A375 (cell line): ENCODE data around the gene ID1. TPM values are rescaled to one million over a fixed set of nuclear protein-coding genes. Genes with fewer than 3 reads are reported as not detected.

Experiments
- small RNA-seq: library from RNA; depleted of rRNA; stranded (forward); fragments of <200 nt; gene quantifications from one replicate; pipeline ENCODE3, GENCODE V24; 2014
- total RNA-seq: library from RNA; depleted of rRNA; stranded (reverse); fragments of >200 nt; shearing (Covaris generic); gene quantifications from 2 replicates; pipeline ENCODE4 v1.2.3, GENCODE V29; 2014; rRNA removed

The ID1 gene, protein sequence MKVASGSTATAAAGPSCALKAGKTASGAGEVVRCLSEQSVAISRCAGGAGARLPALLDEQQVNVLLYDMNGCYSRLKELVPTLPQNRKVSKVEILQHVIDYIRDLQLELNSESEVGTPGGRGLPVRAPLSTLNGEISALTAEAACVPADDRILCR
- total RNA-seq, result 813 and 881 TPM in 2 replicates

DNA sequence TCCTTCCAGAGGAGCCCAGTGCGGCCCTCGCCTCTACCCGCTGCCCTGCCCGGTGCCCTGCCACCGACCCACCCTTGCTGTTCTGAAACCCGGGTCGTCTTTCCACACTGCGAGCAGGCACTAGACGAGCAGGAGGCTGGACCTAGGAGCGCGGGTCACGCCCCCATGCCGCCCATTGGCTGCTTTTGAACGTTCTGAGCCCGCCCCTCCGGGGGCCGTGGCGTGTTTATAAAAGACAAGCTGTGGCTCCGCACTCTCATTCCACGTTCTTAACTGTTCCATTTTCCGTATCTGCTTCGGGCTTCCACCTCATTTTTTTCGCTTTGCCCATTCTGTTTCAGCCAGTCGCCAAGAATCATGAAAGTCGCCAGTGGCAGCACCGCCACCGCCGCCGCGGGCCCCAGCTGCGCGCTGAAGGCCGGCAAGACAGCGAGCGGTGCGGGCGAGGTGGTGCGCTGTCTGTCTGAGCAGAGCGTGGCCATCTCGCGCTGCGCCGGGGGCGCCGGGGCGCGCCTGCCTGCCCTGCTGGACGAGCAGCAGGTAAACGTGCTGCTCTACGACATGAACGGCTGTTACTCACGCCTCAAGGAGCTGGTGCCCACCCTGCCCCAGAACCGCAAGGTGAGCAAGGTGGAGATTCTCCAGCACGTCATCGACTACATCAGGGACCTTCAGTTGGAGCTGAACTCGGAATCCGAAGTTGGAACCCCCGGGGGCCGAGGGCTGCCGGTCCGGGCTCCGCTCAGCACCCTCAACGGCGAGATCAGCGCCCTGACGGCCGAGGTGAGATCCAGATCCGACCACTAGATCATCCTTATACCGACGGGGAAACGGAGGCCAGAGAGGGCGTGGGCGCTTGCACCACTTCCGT, at the start of gene ID1:
ID1 (plus strand) TSS at position 259 of the 871 bp plus-strand sequence; CDS start at position 358, 99 bp downstream.

DNA sequence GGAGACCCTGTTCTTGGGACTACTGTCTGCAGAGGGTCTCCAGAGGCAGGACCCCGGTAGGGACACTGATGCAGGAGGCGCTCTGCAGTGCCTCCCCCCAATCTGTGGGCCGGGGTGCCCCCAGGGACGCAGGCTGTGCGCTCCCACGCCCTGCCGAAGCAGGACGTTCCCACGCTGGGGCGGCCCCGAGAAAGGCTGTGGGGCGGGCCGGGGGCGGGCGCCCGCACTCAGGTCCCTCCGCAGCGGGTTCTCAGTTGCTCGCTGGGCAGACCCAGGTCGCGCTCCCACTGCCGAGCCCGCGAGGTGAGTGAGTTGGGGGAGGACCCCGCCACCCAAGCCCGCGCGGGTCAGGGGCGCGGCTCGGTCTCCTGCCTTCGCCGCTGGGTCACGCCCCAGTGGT, 32.6 kb downstream of the ID1 start, which contains the start of gene COX4I2:
COX4I2 (plus strand) TSS at position 253 of the 400 bp plus-strand sequence. CDS start 1,106 bp downstream, outside the sequence.

Small RNA genes lying within 50 kb of the gene (small RNA-seq; reads per million reads assigned to genes)
- 0.13 reads per million for gene MIR3193

Other genes with a start within 250 kb of the ID1 start
- not detected in 2 replicates for gene DEFB118, start 236.7 kb upstream of the ID1 start, total RNA-seq
- gene DEFB119, start 214.7 kb upstream of the ID1 start, total RNA-seq, result not detected in 2 replicates
- not detected in 2 replicates for gene DEFB121, start 199.1 kb upstream of the ID1 start, total RNA-seq
- gene DEFB123, start 164.7 kb upstream of the ID1 start, total RNA-seq, result not detected in 2 replicates
- not detected in 2 replicates for gene DEFB124, start 130.2 kb upstream of the ID1 start, total RNA-seq
- gene REM1, start 130.0 kb upstream of the ID1 start, total RNA-seq, result 0.23 and 1.5 TPM in 2 replicates
- 81.3 and 109 TPM in 2 replicates for gene HM13, start 90.8 kb upstream of the ID1 start, total RNA-seq
- not detected in 2 replicates for gene COX4I2, start 32.6 kb downstream of the ID1 start, total RNA-seq
- gene BCL2L1, start 117.6 kb downstream of the ID1 start, total RNA-seq, result 117 and 122 TPM in 2 replicates
- gene TPX2, start 134.0 kb downstream of the ID1 start, total RNA-seq, result 122 and 126 TPM in 2 replicates
- 2.1 and 2.3 TPM in 2 replicates for gene MYLK2, start 214.1 kb downstream of the ID1 start, total RNA-seq
- gene FOXS1, start 240.3 kb downstream of the ID1 start, total RNA-seq, result not detected in 2 replicates